OCI-M2 (cell line): Measurements from ENCODE around the gene XXYLT1.

Source experiments
- DNase-seq: peaks from one replicate; lab custom pipeline; 2025; ENCODE audit not compliant: unreplicated experiment; lab: John Stamatoyannopoulos, UW

XXYLT1 gene

GRCh38 chr3:195137638-195138588 is 133.0 kb downstream of the XXYLT1 start:
- DNase-seq = no peak

GRCh38 chr3:195135917-195136316 is 135.0 kb downstream of the XXYLT1 start:
- no peak for DNase-seq

GRCh38 chr3:195134431-195134830 is 136.5 kb downstream of the XXYLT1 start:
- no peak for DNase-seq

GRCh38 chr3:195133462-195133861 is 137.5 kb downstream of the XXYLT1 start:
- DNase-seq = no peak

- DNase-seq = no peak
These were observed 137.9 kb downstream of the XXYLT1 start for GRCh38 chr3:195133013-195133412.

- no peak for DNase-seq
These were observed 139.8 kb downstream of the XXYLT1 start for GRCh38 chr3:195131176-195131575.

GRCh38 chr3:195129644-195130492 is 141.1 kb downstream of the XXYLT1 start:
- no peak for DNase-seq

GRCh38 chr3:195129072-195129643 is 141.8 kb downstream of the XXYLT1 start:
- no peak for DNase-seq

GRCh38 chr3:195128255-195129071 is 142.5 kb downstream of the XXYLT1 start:
- no peak for DNase-seq

GRCh38 chr3:195126056-195126605 is 144.8 kb downstream of the XXYLT1 start:
- no peak for DNase-seq

- no peak for DNase-seq
These were observed 145.3 kb downstream of the XXYLT1 start for GRCh38 chr3:195125646-195126045.

GRCh38 chr3:195124378-195124992 is 146.5 kb downstream of the XXYLT1 start:
- no peak for DNase-seq

GRCh38 chr3:195123281-195123691 is 147.7 kb downstream of the XXYLT1 start:
- no peak for DNase-seq

GRCh38 chr3:195122261-195122660 is 148.7 kb downstream of the XXYLT1 start:
- DNase-seq = no peak

- no peak for DNase-seq
These were observed 150.7 kb downstream of the XXYLT1 start for GRCh38 chr3:195120267-195120601.

GRCh38 chr3:195119461-195120266 is 151.3 kb downstream of the XXYLT1 start:
- no peak for DNase-seq

- no peak for DNase-seq
These were observed 152.3 kb downstream of the XXYLT1 start for GRCh38 chr3:195118671-195119070.

- peak; percentile 69 for DNase-seq
These were observed 152.9 kb downstream of the XXYLT1 start for GRCh38 chr3:195117978-195118581.
